Activated T-cell treated with anti-CD3 and anti-CD28 coated beads, Interleukin-2, amount 50 U/mL, for 72 hours (primary cell): ENCODE measurements around the gene CLCN1. TPM values are rescaled to one million over a fixed set of nuclear protein-coding genes. Genes with fewer than 3 reads are reported as not detected.

Experiments
- ATAC-seq, 2 donors: fragments of 150-1000 bp; cut with Tn5 transposase; replicated peaks in 1 of 2; 2 replicates each; pipeline ENCODE4 v1.10.0; 2021; ENCODE audit warnings: moderate library complexity in 2 of 2, mild to moderate bottlenecking in 1 of 2
- DNase-seq, 2 donors: peaks; one replicate each; pipeline ENCODE4 v3.0.0; 2021 to 2022; ENCODE audit warnings: mixed read lengths in 1 of 2
- H3K27ac Mint-ChIP-seq: one replicate; pipeline ENCODE4 v1.8.0; 2022; ENCODE audit warnings: mild to moderate bottlenecking, moderate library complexity, mixed read lengths
- H3K27me3 Mint-ChIP-seq: one replicate; pipeline ENCODE4 v1.8.0; 2022; ENCODE audit warnings: low read depth, mixed read lengths
- H3K36me3 Mint-ChIP-seq, 2 donors: one replicate each; pipeline ENCODE4 v1.8.0; 2022; ENCODE audit warnings: mixed read lengths in 2 of 2, mild to moderate bottlenecking in 1 of 2; ENCODE audit not compliant: insufficient read depth in 2 of 2
- H3K4me1 Mint-ChIP-seq: one replicate; pipeline ENCODE4 v1.8.0; 2022; ENCODE audit warnings: low read depth, mixed read lengths
- H3K4me3 Mint-ChIP-seq, 2 donors: one replicate each; pipeline ENCODE4 v1.8.0; 2022; ENCODE audit warnings: mild to moderate bottlenecking in 2 of 2, mixed read lengths in 2 of 2, moderate library complexity in 2 of 2
- H3K9me3 Mint-ChIP-seq, 2 donors: one replicate each; pipeline ENCODE4 v1.8.0; 2022; ENCODE audit warnings: mixed read lengths in 2 of 2
- total RNA-seq, 2 donors: library from RNA; stranded (reverse); gene quantifications; one replicate each; pipeline ENCODE4 v1.2.3, GENCODE V29; 2022

Gene CLCN1
- total RNA-seq, 2 donors from 2014 or later: 0.09 TPM; not detected in 1

DNA sequence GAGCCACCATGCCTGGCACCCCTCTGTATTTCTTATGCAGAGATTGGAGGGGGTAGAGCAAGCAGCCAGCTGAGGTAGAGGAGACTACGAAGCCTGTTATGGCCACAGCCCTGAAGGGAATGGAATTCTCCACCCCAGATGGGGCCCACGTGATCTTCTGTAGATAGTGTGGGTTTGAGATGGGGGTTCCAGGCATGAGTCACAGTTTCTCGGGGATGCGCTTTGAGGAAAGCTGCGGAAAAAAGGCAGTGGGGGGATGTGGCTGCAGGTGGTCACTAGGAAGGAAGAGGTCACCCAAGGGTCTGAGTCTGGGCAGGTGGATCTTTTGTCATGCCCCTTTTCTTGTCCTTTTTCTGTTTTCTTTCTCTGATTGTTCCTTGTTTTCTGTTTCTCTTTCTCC lies 35.1 kb downstream of the CLCN1 start:
- Mint-ChIP-seq H3K36me3 (no peaks in the 10 kb centered on the region), H3K4me1 (peaks cover 7% of the 10 kb centered on the region), H3K4me3 (no peak overlapping the region), H3K9me3 (peaks cover 0 to 1% of the 10 kb centered on the region in 2 donors), H3K27me3 (peaks cover 12% of the 10 kb centered on the region), H3K27ac (no peak overlapping the region)
- DNase-seq: no peak
- ATAC-seq: no peak

- no peak overlapping the region for H3K27ac Mint-ChIP-seq
- no peak for ATAC-seq
- DNase-seq: no peak
- no peak overlapping the region for H3K4me3 Mint-ChIP-seq
- peaks cover 7% of the 10 kb centered on the region for H3K4me1 Mint-ChIP-seq
- H3K36me3 Mint-ChIP-seq: no peaks in the 10 kb centered on the region
- peaks cover 0 to 1% of the 10 kb centered on the region in 2 donors for H3K9me3 Mint-ChIP-seq
- peaks cover 11% of the 10 kb centered on the region for H3K27me3 Mint-ChIP-seq
Observed at GRCh38 chr7:143351574-143351973, 35.7 kb downstream of the CLCN1 start.

GRCh38 chr7:143352531-143353002 lies 36.7 kb downstream of the CLCN1 start:
- H3K36me3 Mint-ChIP-seq: no peaks in the 10 kb centered on the region

DNA sequence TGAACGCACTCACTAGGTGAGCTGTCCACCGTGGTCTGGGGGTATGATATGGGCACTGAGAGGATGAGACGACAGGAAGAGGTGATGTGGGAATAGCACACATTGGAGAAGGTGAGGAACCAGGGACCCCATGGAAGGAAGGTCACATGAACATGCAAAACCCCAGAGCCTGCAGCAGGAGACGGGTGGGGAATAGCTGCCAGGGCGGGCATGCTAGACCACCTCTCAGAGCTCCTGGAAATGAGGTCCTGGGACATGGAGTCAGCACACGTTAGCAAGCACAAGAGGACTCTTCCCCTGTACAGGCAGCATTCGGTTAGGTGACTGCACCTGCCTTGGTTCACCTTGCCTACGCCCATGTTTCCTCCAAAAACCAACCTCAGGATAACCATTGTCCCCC lies 38.5 kb downstream of the CLCN1 start:
- H3K4me3 Mint-ChIP-seq: no peak overlapping the region
- no peaks in the 10 kb centered on the region for H3K36me3 Mint-ChIP-seq
- DNase-seq (no peak), ATAC-seq (no peak)
- no peaks in the 10 kb centered on the region for H3K9me3 Mint-ChIP-seq
- H3K27ac Mint-ChIP-seq: no peak overlapping the region
- peaks cover 3% of the 10 kb centered on the region for H3K27me3 Mint-ChIP-seq
- H3K4me1 Mint-ChIP-seq: peaks cover 7% of the 10 kb centered on the region

More at GRCh38 chr7:143352531-143353002, 36.7 kb downstream of the CLCN1 start:
- Mint-ChIP-seq H3K4me3 (no peak overlapping the region), H3K4me1 (peaks cover 7% of the 10 kb centered on the region), H3K9me3 (no peaks in the 10 kb centered on the region), H3K27ac (no peak overlapping the region), H3K27me3 (peaks cover 4% of the 10 kb centered on the region)
- ATAC-seq (no peak), DNase-seq (no peak)

DNA sequence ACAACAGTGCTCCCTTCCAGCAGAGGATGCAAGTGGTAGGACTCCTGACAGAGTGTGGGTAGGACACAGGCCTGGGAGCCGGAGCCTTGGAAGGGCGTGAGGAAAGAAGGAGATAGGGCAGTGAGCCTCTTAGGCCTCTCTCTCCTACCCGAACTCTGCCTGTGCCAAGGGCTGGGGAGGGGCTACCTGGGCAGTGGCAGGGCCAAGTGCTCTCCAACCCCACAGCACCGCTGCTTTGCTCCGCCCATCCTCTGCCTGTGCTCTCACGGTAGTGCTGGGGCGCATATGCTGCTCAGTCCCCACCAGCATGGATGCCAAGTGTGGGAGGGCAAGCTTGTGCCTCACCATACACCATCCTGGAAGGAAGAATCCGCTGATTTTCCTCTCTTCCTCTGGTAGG lies 39.1 kb downstream of the CLCN1 start:
- Mint-ChIP-seq H3K4me1 (peaks cover 7% of the 10 kb centered on the region), H3K9me3 (no peaks in the 10 kb centered on the region), H3K27ac (no peak overlapping the region), H3K27me3 (peaks cover 6% of the 10 kb centered on the region), H3K36me3 (no peaks in the 10 kb centered on the region), H3K4me3 (no peak overlapping the region)
- ATAC-seq (no peak), DNase-seq (no peak)

DNA sequence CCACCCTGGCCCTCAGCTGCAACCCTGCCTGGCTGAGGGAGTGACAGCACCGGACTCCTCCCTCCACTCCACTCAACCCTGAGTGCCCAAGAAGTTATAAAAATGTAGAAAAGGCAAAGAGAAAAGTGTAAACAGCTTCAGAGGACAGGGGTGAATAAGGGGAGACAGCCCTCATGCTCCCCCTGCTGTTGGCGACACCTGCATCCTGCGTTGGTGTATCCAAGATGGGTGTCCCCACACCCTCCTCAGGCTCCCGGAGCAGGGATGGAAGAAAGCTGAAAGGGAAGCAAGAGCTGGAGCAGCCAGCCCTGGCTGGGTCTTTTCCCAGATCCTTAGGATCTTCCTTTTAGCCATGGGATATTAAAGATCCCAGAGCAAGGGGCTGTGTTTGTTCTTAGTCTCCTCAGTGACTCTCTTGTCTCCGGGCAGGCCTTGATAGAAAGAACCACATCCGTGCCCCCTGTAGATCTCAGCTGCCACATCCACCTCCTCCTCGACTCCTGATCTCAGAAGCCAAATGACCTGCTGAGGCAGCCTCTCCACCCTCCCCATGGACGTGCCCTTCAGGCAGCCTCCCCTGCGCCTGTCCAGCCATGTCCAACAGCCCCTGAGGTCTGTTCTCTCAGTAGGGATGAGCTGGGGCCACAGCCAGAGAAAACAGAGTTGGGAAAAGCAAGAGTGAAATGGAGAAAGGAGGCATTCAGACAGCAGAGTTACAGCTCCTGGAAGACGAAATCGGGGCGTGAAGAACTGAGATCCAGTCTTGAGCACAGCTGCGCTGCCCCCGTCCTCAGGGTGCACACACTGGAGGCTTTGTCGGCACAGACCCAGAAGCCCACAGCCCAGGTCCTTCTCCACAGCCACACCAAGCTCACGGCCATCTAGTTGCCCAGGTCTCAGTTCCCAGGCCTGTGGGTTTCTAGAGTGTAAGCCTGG lies 39.8 kb downstream of the CLCN1 start:
- peaks cover 2% of the 10 kb centered on the region in 2 donors for H3K36me3 Mint-ChIP-seq
- no peak overlapping the region for H3K4me3 Mint-ChIP-seq
- DNase-seq (no peak), ATAC-seq (no peak)
- H3K27me3 Mint-ChIP-seq: peaks cover 12% of the 10 kb centered on the region
- no peaks in the 10 kb centered on the region for H3K9me3 Mint-ChIP-seq
- peaks cover 7% of the 10 kb centered on the region for H3K4me1 Mint-ChIP-seq
- no peak overlapping the region for H3K27ac Mint-ChIP-seq

- H3K9me3 Mint-ChIP-seq: no peaks in the 10 kb centered on the region
- ATAC-seq (no peak), DNase-seq (no peak)
- H3K27me3 Mint-ChIP-seq: peaks cover 18% of the 10 kb centered on the region
- H3K36me3 Mint-ChIP-seq: peaks cover 2% of the 10 kb centered on the region in 2 donors
- no peak overlapping the region for H3K27ac Mint-ChIP-seq
- H3K4me3 Mint-ChIP-seq: no peak overlapping the region
- peaks cover 14% of the 10 kb centered on the region for H3K4me1 Mint-ChIP-seq
Observed at GRCh38 chr7:143356414-143357050, 40.6 kb downstream of the CLCN1 start.

DNA sequence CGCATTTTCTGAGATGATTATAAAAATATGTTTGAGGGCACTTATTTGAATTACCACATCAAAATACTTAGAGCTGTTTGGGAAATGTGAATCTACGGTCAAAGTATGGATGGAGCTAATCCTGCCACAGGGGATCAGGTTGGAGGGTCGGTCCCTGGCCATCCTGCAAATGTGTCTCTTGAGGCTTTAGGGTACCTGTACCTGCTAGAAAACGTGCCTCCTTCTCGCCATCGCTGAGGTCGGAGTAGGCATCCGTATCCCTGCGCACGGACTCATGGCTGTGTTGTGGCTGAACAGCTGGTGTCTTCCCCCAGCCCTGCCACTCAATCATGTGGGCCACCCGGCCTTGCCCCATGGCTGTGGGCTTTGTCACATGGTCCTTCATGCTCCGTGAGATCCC lies 42.7 kb downstream of the CLCN1 start:
- Mint-ChIP-seq H3K27me3 (peaks cover 27% of the 10 kb centered on the region), H3K4me3 (no peak overlapping the region), H3K36me3 (peaks cover 2 to 4% of the 10 kb centered on the region in 2 donors), H3K4me1 (peaks cover 15% of the 10 kb centered on the region), H3K9me3 (no peaks in the 10 kb centered on the region), H3K27ac (no peak overlapping the region)
- DNase-seq (no peak), ATAC-seq (no peak)

- no peak overlapping the region for H3K4me3 Mint-ChIP-seq
- no peak for ATAC-seq
- peaks cover 2 to 4% of the 10 kb centered on the region in 2 donors for H3K36me3 Mint-ChIP-seq
- peaks cover 39% of the 10 kb centered on the region for H3K27me3 Mint-ChIP-seq
- peaks cover 13% of the 10 kb centered on the region for H3K4me1 Mint-ChIP-seq
- DNase-seq: no peak
- no peaks in the 10 kb centered on the region for H3K9me3 Mint-ChIP-seq
- no peak overlapping the region for H3K27ac Mint-ChIP-seq
Observed at GRCh38 chr7:143359771-143360353, 44.0 kb downstream of the CLCN1 start.

DNA sequence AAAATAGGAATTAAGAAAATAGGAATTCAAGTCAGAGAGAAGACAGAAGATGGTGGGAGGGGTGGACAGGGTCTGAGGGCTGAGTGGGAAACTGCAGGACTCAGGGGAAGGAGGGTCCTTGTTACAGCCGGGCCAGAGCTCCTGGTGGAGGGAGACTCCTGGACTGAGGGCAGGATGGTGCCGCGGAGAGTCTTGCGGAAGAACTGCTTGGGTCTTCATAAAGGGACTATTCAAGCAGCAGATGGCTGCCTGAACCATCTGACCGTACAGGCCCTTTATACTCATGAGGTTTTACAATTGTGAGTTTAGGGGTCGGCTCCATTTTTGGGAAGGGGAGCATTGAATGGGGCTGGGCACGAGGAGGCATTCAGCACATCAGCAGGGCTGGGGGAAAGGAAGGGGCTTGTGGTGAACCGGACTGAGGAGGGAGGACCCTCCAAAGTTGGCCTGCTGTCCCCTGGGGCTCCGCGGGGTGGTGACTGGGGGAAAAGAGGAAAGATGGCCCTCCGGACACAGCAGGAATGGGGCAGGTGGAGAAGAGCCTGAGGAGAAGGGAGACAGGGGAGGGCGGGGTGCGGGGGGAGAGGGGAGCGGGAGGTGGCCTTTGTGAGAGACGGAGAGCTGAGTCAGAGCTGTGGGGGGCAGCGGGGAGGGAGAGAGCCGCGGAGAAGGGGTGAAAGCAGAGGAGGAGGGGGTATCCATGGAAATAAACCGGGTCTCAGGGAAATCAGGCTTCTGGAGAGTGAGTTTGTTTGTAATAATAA lies 45.1 kb downstream of the CLCN1 start:
- Mint-ChIP-seq H3K4me1 (peaks cover 13% of the 10 kb centered on the region), H3K27me3 (peaks cover 45% of the 10 kb centered on the region), H3K4me3 (peak overlapping the region; percentile 60 to 80), H3K27ac (no peak overlapping the region), H3K36me3 (peaks cover 2 to 4% of the 10 kb centered on the region in 2 donors), H3K9me3 (no peaks in the 10 kb centered on the region)
- ATAC-seq (no peak), DNase-seq (no peak)

- DNase-seq: no peak
- H3K27me3 Mint-ChIP-seq: peaks cover 45% of the 10 kb centered on the region
- peaks cover 2 to 4% of the 10 kb centered on the region in 2 donors for H3K36me3 Mint-ChIP-seq
- H3K4me3 Mint-ChIP-seq: peak overlapping the region; percentile 86 to 93
- no peak overlapping the region for H3K27ac Mint-ChIP-seq
- peak; percentile 23 to 26 for ATAC-seq
- H3K9me3 Mint-ChIP-seq: no peaks in the 10 kb centered on the region
- H3K4me1 Mint-ChIP-seq: peaks cover 13% of the 10 kb centered on the region
Observed at GRCh38 chr7:143361552-143362130, 45.7 kb downstream of the CLCN1 start.
